GM12864 (cell line): ENCODE measurements around the gene B4GALT4.

Experiments used
- DNase-seq: peaks from one replicate; pipeline ENCODE4 v3.0.0-alpha.2; 2011; ENCODE audit warnings: low read depth
- H3K4me3 ChIP-seq: 2 replicates; pipeline ENCODE4 v1.5.1; 2011; ENCODE audit warnings: mild to moderate bottlenecking, low read depth, low read length, control low read depth
- CTCF ChIP-seq: IDR thresholded peaks from 2 replicates; pipeline ENCODE4 v1.5.1; 2011; ENCODE audit warnings: low read depth, mild to moderate bottlenecking, moderate library complexity, low read length, control low read depth, inconsistent platforms; ENCODE audit errors: missing control alignments

The B4GALT4 gene

GRCh38 chr3:119227070-119227850, 13.4 kb downstream of the B4GALT4 start:
- DNase-seq: no peak
- no peak overlapping the region for H3K4me3 ChIP-seq
- TF ChIP-seq CTCF: no peak

GRCh38 chr3:119225121-119225520, 15.6 kb downstream of the B4GALT4 start:
- H3K4me3 ChIP-seq: no peak overlapping the region
- no peak for TF ChIP-seq CTCF
- DNase-seq: no peak

- peak; percentile 10 for TF ChIP-seq CTCF
- DNase-seq: no peak
- no peak overlapping the region for H3K4me3 ChIP-seq
Measured at GRCh38 chr3:119223511-119223910, 17.2 kb downstream of the B4GALT4 start.

GRCh38 chr3:119222391-119222790, 18.3 kb downstream of the B4GALT4 start:
- no peak for DNase-seq
- no peak for TF ChIP-seq CTCF
- no peak overlapping the region for H3K4me3 ChIP-seq

- TF ChIP-seq CTCF: no peak
- no peak for DNase-seq
Measured at GRCh38 chr3:119221779-119222320, 18.8 kb downstream of the B4GALT4 start.

GRCh38 chr3:119220970-119221667, 19.6 kb downstream of the B4GALT4 start:
- no peak for DNase-seq
- TF ChIP-seq CTCF: no peak
- H3K4me3 ChIP-seq: no peak overlapping the region

More at GRCh38 chr3:119221779-119222320, 18.8 kb downstream of the B4GALT4 start:
- H3K4me3 ChIP-seq: no peak overlapping the region
